Skeletal muscle satellite cell (primary cell): ENCODE results near the gene KLHL6.
"Not testable (repeated sequence)": the region's sequence is repeated elsewhere in the genome, so short reads cannot be mapped to it uniquely, and the experiment has no call there.

Experiments used
- H3K27me3 ChIP-seq: 2 replicates; pipeline ENCODE4 v1.7.0; 2013; ENCODE audit warnings: low read length; ENCODE audit not compliant: control insufficient read depth, insufficient read depth
- H3K36me3 ChIP-seq: 2 replicates; pipeline ENCODE4 v1.7.0; 2013; ENCODE audit warnings: mild to moderate bottlenecking, control low read depth, low read length; ENCODE audit not compliant: insufficient read depth
- H3K4me1 ChIP-seq: 2 replicates; pipeline ENCODE4 v1.7.0; 2013; ENCODE audit warnings: low read length; ENCODE audit not compliant: control insufficient read depth, insufficient read depth
- H3K4me2 ChIP-seq: 2 replicates; pipeline ENCODE4 v1.7.0; 2013; ENCODE audit warnings: mild to moderate bottlenecking, low read length
- H3K4me3 ChIP-seq: 2 replicates; pipeline ENCODE4 v1.7.0; 2013; ENCODE audit warnings: low read length
- H3K9ac ChIP-seq: 2 replicates; pipeline ENCODE4 v1.7.0; 2013; ENCODE audit warnings: mild to moderate bottlenecking, low read depth, low read length, moderate library complexity
- H3K9me3 ChIP-seq: replicated peaks from 2 replicates; pipeline ENCODE4 v1.7.0; 2013; ENCODE audit warnings: mild to moderate bottlenecking, control low read depth, low read length

Gene KLHL6

GRCh38 chr3:183528758-183529157, 26.7 kb downstream of the KLHL6 start:
- not testable (repeated sequence) for H3K36me3 ChIP-seq, H3K4me1 ChIP-seq, H3K9ac ChIP-seq, H3K4me2 ChIP-seq, H3K9me3 ChIP-seq, H3K4me3 ChIP-seq
- peaks cover 33% of the 10 kb centered on the region for H3K27me3 ChIP-seq

- Histone ChIP-seq H3K9ac (no peak overlapping the region), H3K27me3 (peaks cover 23% of the 10 kb centered on the region), H3K36me3 (no peaks in the 10 kb centered on the region), H3K4me3 (no peak overlapping the region), H3K4me1 (no peaks in the 10 kb centered on the region), H3K9me3 (no peaks in the 10 kb centered on the region), H3K4me2 (no peak overlapping the region)
Measured at GRCh38 chr3:183527428-183528379, 27.8 kb downstream of the KLHL6 start.

GRCh38 chr3:183526838-183527427, 28.6 kb downstream of the KLHL6 start:
- Histone ChIP-seq H3K27me3 (peaks cover 16% of the 10 kb centered on the region), H3K4me3 (no peak overlapping the region), H3K9ac (no peak overlapping the region), H3K9me3 (no peaks in the 10 kb centered on the region), H3K4me2 (no peak overlapping the region), H3K36me3 (no peaks in the 10 kb centered on the region), H3K4me1 (no peaks in the 10 kb centered on the region)

GRCh38 chr3:183524476-183524875, 31.0 kb downstream of the KLHL6 start:
- Histone ChIP-seq H3K36me3 (no peaks in the 10 kb centered on the region), H3K4me1 (no peaks in the 10 kb centered on the region)

GRCh38 chr3:183520741-183521556, 34.6 kb downstream of the KLHL6 start:
- not testable (repeated sequence) for H3K36me3 ChIP-seq, H3K4me3 ChIP-seq, H3K4me1 ChIP-seq

More at GRCh38 chr3:183524476-183524875, 31.0 kb downstream of the KLHL6 start:
- Histone ChIP-seq H3K9ac (no peak overlapping the region), H3K27me3 (no peaks in the 10 kb centered on the region), H3K4me3 (no peak overlapping the region), H3K4me2 (no peak overlapping the region), H3K9me3 (no peaks in the 10 kb centered on the region)

GRCh38 chr3:183520295-183520694, 35.2 kb downstream of the KLHL6 start:
- peaks cover 34% of the 10 kb centered on the region for H3K27me3 ChIP-seq
- H3K9ac ChIP-seq, H3K4me3 ChIP-seq: not testable (repeated sequence)

More at GRCh38 chr3:183520741-183521556, 34.6 kb downstream of the KLHL6 start:
- H3K9me3 ChIP-seq, H3K4me2 ChIP-seq, H3K9ac ChIP-seq: not testable (repeated sequence)
- H3K27me3 ChIP-seq = peaks cover 32% of the 10 kb centered on the region

GRCh38 chr3:183519891-183520290, 35.6 kb downstream of the KLHL6 start:
- H3K4me3 ChIP-seq = no peak overlapping the region
- no peaks in the 10 kb centered on the region for H3K9me3 ChIP-seq
- H3K36me3 ChIP-seq = no peaks in the 10 kb centered on the region
- H3K9ac ChIP-seq = no peak overlapping the region
- peaks cover 34% of the 10 kb centered on the region for H3K27me3 ChIP-seq
- H3K4me2 ChIP-seq = no peak overlapping the region
- no peaks in the 10 kb centered on the region for H3K4me1 ChIP-seq

More at GRCh38 chr3:183520295-183520694, 35.2 kb downstream of the KLHL6 start:
- not testable (repeated sequence) for H3K4me1 ChIP-seq, H3K9me3 ChIP-seq, H3K36me3 ChIP-seq, H3K4me2 ChIP-seq

- Histone ChIP-seq H3K36me3 (no peaks in the 10 kb centered on the region), H3K4me2 (no peak overlapping the region), H3K4me1 (no peaks in the 10 kb centered on the region), H3K27me3 (peaks cover 34% of the 10 kb centered on the region), H3K9me3 (no peaks in the 10 kb centered on the region), H3K9ac (no peak overlapping the region), H3K4me3 (no peak overlapping the region)
Measured at GRCh38 chr3:183518491-183519251, 36.8 kb downstream of the KLHL6 start.

- H3K4me3 ChIP-seq = no peak overlapping the region
- no peaks in the 10 kb centered on the region for H3K36me3 ChIP-seq
- no peaks in the 10 kb centered on the region for H3K4me1 ChIP-seq
- H3K4me2 ChIP-seq = no peak overlapping the region
- H3K9ac ChIP-seq = no peak overlapping the region
- H3K27me3 ChIP-seq = peaks cover 34% of the 10 kb centered on the region
- H3K9me3 ChIP-seq = no peaks in the 10 kb centered on the region
Measured at GRCh38 chr3:183517607-183518006, 37.9 kb downstream of the KLHL6 start.

GRCh38 chr3:183515968-183516851, 39.3 kb downstream of the KLHL6 start:
- H3K4me2 ChIP-seq = no peak overlapping the region
- no peaks in the 10 kb centered on the region for H3K9me3 ChIP-seq
- H3K9ac ChIP-seq = no peak overlapping the region
- no peaks in the 10 kb centered on the region for H3K36me3 ChIP-seq
- no peak overlapping the region for H3K4me3 ChIP-seq
- H3K27me3 ChIP-seq = peaks cover 34% of the 10 kb centered on the region
- H3K4me1 ChIP-seq = no peaks in the 10 kb centered on the region
